HL-60 (cell line): ENCODE data around the gene SYP.

Experiments used
- POLR2AphosphoS5 ChIP-seq: IDR thresholded peaks from 2 replicates; pipeline ENCODE4 v1.6.1; 2012; ENCODE audit warnings: low read depth
- SPI1 ChIP-seq: IDR thresholded peaks from 2 replicates; pipeline ENCODE4 v1.6.1; 2012; ENCODE audit warnings: low read depth, mild to moderate bottlenecking, borderline replicate concordance
- TF ChIP-seq, protein P1 (sequence below): IDR thresholded peaks from one replicate; pipeline ENCODE4 v1.5.1; 2011; ENCODE audit warnings: low read length, control low read depth, inconsistent platforms; ENCODE audit not compliant: insufficient read depth
- TF ChIP-seq, protein P2 (sequence below): IDR thresholded peaks from 2 replicates; pipeline ENCODE4 v1.6.1; 2012; ENCODE audit warnings: low read depth; ENCODE audit not compliant: insufficient replicate concordance

DNA sequence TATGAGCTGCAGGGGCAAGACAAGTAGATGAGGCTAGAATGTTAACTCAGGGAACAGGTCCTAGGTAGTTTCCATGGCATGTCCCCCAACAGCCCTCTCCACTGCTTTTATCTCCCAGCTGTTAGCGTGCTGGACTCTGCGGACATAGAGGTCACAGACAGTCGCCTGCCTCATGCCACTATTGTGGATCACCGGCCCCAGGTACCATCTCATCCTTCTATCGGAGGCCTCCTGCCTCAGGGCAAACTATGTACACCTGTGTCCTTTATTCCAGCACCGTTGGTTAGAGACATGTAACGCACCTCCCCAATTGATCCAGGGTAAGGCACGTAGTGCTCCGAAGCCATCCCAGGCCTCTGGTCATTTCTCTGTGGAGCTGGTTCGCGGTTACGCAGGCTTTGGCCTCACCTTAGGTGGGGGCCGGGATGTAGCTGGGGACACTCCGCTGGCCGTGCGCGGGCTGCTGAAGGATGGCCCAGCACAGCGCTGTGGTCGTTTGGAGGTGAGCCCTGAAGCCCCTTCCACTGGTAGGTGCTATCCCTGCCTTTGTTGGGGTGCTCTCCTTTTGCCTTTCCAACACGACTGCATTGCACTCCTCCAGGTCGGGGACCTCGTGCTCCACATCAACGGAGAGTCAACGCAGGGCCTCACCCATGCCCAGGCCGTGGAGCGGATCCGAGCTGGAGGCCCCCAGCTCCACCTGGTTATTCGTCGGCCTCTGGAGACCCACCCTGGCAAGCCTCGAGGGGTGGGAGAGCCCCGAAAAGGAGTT is 35.2 kb downstream of the SYP start:
- TF ChIP-seq, protein P1, sequence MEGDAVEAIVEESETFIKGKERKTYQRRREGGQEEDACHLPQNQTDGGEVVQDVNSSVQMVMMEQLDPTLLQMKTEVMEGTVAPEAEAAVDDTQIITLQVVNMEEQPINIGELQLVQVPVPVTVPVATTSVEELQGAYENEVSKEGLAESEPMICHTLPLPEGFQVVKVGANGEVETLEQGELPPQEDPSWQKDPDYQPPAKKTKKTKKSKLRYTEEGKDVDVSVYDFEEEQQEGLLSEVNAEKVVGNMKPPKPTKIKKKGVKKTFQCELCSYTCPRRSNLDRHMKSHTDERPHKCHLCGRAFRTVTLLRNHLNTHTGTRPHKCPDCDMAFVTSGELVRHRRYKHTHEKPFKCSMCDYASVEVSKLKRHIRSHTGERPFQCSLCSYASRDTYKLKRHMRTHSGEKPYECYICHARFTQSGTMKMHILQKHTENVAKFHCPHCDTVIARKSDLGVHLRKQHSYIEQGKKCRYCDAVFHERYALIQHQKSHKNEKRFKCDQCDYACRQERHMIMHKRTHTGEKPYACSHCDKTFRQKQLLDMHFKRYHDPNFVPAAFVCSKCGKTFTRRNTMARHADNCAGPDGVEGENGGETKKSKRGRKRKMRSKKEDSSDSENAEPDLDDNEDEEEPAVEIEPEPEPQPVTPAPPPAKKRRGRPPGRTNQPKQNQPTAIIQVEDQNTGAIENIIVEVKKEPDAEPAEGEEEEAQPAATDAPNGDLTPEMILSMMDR: no peak
- TF ChIP-seq POLR2AphosphoS5: no peak
- TF ChIP-seq, protein P2, sequence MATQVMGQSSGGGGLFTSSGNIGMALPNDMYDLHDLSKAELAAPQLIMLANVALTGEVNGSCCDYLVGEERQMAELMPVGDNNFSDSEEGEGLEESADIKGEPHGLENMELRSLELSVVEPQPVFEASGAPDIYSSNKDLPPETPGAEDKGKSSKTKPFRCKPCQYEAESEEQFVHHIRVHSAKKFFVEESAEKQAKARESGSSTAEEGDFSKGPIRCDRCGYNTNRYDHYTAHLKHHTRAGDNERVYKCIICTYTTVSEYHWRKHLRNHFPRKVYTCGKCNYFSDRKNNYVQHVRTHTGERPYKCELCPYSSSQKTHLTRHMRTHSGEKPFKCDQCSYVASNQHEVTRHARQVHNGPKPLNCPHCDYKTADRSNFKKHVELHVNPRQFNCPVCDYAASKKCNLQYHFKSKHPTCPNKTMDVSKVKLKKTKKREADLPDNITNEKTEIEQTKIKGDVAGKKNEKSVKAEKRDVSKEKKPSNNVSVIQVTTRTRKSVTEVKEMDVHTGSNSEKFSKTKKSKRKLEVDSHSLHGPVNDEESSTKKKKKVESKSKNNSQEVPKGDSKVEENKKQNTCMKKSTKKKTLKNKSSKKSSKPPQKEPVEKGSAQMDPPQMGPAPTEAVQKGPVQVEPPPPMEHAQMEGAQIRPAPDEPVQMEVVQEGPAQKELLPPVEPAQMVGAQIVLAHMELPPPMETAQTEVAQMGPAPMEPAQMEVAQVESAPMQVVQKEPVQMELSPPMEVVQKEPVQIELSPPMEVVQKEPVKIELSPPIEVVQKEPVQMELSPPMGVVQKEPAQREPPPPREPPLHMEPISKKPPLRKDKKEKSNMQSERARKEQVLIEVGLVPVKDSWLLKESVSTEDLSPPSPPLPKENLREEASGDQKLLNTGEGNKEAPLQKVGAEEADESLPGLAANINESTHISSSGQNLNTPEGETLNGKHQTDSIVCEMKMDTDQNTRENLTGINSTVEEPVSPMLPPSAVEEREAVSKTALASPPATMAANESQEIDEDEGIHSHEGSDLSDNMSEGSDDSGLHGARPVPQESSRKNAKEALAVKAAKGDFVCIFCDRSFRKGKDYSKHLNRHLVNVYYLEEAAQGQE: no peak
- TF ChIP-seq SPI1: no peak
